ENCODE results near the gene SURF4.

DNA sequence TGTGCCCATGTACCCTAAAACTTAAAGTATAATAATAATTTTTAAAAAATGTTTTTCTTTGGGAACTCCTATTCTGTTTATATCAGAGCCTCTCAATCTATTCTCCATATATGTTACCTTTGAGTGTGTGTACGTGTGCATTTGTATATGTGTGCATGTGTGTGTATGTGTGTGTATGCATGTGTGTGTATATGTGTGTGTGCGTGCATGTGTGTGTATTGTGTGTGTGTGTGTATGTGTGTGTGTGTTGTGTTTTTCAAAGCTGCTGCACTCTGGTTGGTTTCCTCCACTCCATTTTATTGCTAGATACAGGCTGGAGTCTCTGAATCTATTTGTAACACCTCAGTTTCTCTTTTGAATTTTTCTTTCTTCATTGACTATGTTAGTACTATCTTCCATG lies 59.9 kb downstream of the SURF4 start:
- TF ChIP-seq TAF1 (IDR thresholded peaks at IDR 0.05; ENCODE audit: borderline replicate concordance, insufficient read depth, low read length), result no peak
- no peak for TF ChIP-seq SIN3A (IDR thresholded peaks at IDR 0.05; ENCODE audit: borderline replicate concordance, insufficient read depth, low read length)
- no peak for TF ChIP-seq POLR2AphosphoS5 (IDR thresholded peaks at IDR 0.05; ENCODE audit: low read depth, low read length)
- TF ChIP-seq, protein P1, sequence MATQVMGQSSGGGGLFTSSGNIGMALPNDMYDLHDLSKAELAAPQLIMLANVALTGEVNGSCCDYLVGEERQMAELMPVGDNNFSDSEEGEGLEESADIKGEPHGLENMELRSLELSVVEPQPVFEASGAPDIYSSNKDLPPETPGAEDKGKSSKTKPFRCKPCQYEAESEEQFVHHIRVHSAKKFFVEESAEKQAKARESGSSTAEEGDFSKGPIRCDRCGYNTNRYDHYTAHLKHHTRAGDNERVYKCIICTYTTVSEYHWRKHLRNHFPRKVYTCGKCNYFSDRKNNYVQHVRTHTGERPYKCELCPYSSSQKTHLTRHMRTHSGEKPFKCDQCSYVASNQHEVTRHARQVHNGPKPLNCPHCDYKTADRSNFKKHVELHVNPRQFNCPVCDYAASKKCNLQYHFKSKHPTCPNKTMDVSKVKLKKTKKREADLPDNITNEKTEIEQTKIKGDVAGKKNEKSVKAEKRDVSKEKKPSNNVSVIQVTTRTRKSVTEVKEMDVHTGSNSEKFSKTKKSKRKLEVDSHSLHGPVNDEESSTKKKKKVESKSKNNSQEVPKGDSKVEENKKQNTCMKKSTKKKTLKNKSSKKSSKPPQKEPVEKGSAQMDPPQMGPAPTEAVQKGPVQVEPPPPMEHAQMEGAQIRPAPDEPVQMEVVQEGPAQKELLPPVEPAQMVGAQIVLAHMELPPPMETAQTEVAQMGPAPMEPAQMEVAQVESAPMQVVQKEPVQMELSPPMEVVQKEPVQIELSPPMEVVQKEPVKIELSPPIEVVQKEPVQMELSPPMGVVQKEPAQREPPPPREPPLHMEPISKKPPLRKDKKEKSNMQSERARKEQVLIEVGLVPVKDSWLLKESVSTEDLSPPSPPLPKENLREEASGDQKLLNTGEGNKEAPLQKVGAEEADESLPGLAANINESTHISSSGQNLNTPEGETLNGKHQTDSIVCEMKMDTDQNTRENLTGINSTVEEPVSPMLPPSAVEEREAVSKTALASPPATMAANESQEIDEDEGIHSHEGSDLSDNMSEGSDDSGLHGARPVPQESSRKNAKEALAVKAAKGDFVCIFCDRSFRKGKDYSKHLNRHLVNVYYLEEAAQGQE (IDR thresholded peaks at IDR 0.05; ENCODE audit: insufficient read depth in 1 of 2, low read depth in 2 of 2, low read length in 2 of 2), result no peak

All from PFSK-1 (cell line).